ENCODE measurements around the gene DARS2. TPM values are rescaled to one million over a fixed set of nuclear protein-coding genes. Genes with fewer than 3 reads are reported as not detected.

The DARS2 gene
- 31.1 TPM for polyA plus RNA-seq (2013, experiment 1 of 2)
- 29.8 TPM for polyA plus RNA-seq (2013, experiment 2 of 2)

DNA sequence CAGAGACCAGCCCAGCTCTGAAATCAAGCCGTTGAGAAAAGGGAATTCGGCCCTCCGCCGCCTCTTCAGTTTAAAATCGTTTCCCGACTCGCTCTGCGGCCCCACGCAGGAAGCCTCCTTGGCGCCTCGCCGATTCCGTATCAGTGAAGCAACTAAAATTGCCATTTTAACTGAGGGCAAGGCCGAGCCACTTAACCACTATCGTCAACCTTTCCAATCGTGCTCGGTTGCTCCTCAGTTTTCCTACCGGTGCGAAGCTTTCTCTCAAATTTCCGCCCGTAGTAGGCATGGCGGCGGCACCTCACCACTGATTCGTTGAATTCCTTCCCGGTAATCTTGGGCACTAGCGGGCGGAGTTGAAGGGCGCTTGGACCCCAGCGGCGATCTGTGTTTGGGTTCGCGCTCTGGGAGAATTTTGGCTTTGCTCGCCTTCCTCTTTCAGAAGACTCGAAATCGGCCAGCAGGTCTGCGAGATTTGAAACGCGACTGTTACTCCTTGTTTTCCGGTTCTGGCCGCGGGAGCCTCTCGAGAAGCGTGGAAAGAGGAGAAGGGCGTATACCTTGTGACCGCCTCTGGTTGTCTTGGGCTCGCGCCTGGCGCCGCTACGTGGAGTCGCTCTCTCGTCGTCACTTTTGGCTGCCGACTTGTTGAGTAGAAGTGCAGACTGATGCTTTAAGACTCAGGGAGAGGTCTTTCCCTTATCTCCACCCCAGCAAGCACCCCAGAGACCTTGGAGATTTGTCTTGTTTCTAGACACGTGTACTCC is at the start of gene DARS2, which contains the start of gene CENPL:
Gene DARS2 (plus strand): TSS at position 359 of the 767 bp plus-strand sequence. CDS start 557 bp downstream, outside the sequence.
Gene CENPL (minus strand): TSS at position 569 of the 767 bp plus-strand sequence. CDS start 13,584 bp downstream, outside the sequence.
- H3K9ac ChIP-seq (ENCODE audit: low read length) = peak within 1 kb of the TSS; percentile 88
- peak within 1 kb of the TSS; percentile 100 for H3K4me3 ChIP-seq (ENCODE audit: low read length)
- peak within 1 kb of the TSS; percentile 96 for H2AK5ac ChIP-seq (ENCODE audit: low read length)
- H3K27ac ChIP-seq (ENCODE audit: low read depth, low read length) = peak within 1 kb of the TSS; percentile 82
- no CpG with 5 or more reads among the region's 55 CpGs for WGBS (ENCODE audit: extremely low coverage, insufficient coverage, low lambda C conversion rate)
- no peaks in the 10 kb centered on the region for H3K27me3 ChIP-seq (ENCODE audit: insufficient read depth, low read length, poor library complexity)
- H3K36me3 ChIP-seq (ENCODE audit: control insufficient read depth, insufficient read depth, low read length) = no peaks in the 10 kb centered on the region
- peaks cover 2% of the 10 kb centered on the region for H3K4me1 ChIP-seq (ENCODE audit: control insufficient read depth, low read depth, low read length)
- peak within 1 kb of the TSS; percentile 16 for H2BK120ac ChIP-seq (ENCODE audit: low read depth, low read length)
- H3K56ac ChIP-seq (ENCODE audit: low read length) = peak within 1 kb of the TSS; percentile 96
- peak within 1 kb of the TSS; percentile 12 for H4K5ac ChIP-seq (ENCODE audit: low read length)
- peak within 1 kb of the TSS; percentile 49 for H2BK5ac ChIP-seq (ENCODE audit: low read length)
- H3K23ac ChIP-seq (ENCODE audit: low read length) = no peak within 1 kb of the TSS
- DNase-seq = peak; percentile 99
- peak within 1 kb of the TSS; percentile 92 for H3K4me2 ChIP-seq (ENCODE audit: low read length)
- H2BK15ac ChIP-seq (replicated peaks; ENCODE audit: low read depth) = no peak within 1 kb of the TSS
- H3K79me2 ChIP-seq (ENCODE audit: control insufficient read depth, insufficient read depth, low read length) = peaks cover 36% of the 10 kb centered on the region
- H3K79me1 ChIP-seq (ENCODE audit: low read length) = peaks cover 6% of the 10 kb centered on the region
- H3K18ac ChIP-seq (ENCODE audit: low read length) = peak within 1 kb of the TSS; percentile 65
- H3K4ac ChIP-seq (ENCODE audit: low read depth, low read length) = peak within 1 kb of the TSS; percentile 77
- peak within 1 kb of the TSS; percentile 15 for H4K8ac ChIP-seq (ENCODE audit: low read depth, low read length)

DNA sequence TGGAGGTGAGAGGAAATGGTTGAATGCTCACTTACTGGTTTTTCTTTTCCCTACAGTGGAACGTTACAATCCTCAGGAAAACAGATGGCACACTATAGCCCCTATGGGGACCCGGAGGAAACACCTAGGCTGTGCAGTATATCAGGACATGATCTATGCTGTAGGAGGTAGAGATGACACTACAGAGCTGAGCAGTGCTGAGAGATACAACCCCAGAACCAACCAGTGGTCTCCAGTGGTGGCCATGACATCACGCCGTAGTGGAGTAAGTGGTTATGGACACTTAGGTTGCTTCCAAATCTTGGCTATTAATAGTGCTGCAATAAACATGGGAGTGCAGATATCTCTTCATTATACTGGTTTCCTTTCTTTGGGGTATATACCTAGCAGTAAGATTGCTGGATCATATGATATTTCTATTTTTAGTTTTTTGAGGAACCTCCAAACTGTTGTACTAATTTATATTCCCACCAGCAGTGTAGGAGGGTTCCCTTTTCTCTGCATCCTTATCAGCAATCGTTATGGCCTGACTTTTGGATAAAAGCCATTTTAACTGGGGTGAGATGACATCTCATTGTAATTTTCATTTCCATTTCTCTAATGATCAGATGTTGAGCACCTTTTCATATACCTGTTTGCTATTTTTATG is 48.8 kb upstream of the DARS2 start:
- no peak overlapping the region for H3K27ac ChIP-seq (ENCODE audit: low read depth, low read length)
- no peaks in the 10 kb centered on the region for H3K79me1 ChIP-seq (ENCODE audit: low read length)
- H3K4me3 ChIP-seq (ENCODE audit: low read length) = no peak overlapping the region
- no peak overlapping the region for H3K4me2 ChIP-seq (ENCODE audit: low read length)
- no peak overlapping the region for H2BK120ac ChIP-seq (ENCODE audit: low read depth, low read length)
- H3K27me3 ChIP-seq (ENCODE audit: insufficient read depth, low read length, poor library complexity) = no peaks in the 10 kb centered on the region
- H3K4ac ChIP-seq (ENCODE audit: low read depth, low read length) = no peak overlapping the region
- H3K79me2 ChIP-seq (ENCODE audit: control insufficient read depth, insufficient read depth, low read length) = no peaks in the 10 kb centered on the region
- no peak overlapping the region for H3K56ac ChIP-seq (ENCODE audit: low read length)
- WGBS (ENCODE audit: extremely low coverage, insufficient coverage, low lambda C conversion rate) = no CpG with 5 or more reads among the region's 5 CpGs
- DNase-seq = no peak
- H2AK5ac ChIP-seq (ENCODE audit: low read length) = no peak overlapping the region
- H2BK5ac ChIP-seq (ENCODE audit: low read length) = no peak overlapping the region
- H3K36me3 ChIP-seq (ENCODE audit: control insufficient read depth, insufficient read depth, low read length) = no peaks in the 10 kb centered on the region
- H3K18ac ChIP-seq (ENCODE audit: low read length) = no peak overlapping the region
- H3K23ac ChIP-seq (ENCODE audit: low read length) = no peak overlapping the region
- H4K8ac ChIP-seq (ENCODE audit: low read depth, low read length) = no peak overlapping the region
- H3K9ac ChIP-seq (ENCODE audit: low read length) = no peak overlapping the region
- H2BK15ac ChIP-seq (replicated peaks; ENCODE audit: low read depth) = no peak overlapping the region
- no peaks in the 10 kb centered on the region for H3K4me1 ChIP-seq (ENCODE audit: control insufficient read depth, low read depth, low read length)
- no peak overlapping the region for H4K5ac ChIP-seq (ENCODE audit: low read length)

DNA sequence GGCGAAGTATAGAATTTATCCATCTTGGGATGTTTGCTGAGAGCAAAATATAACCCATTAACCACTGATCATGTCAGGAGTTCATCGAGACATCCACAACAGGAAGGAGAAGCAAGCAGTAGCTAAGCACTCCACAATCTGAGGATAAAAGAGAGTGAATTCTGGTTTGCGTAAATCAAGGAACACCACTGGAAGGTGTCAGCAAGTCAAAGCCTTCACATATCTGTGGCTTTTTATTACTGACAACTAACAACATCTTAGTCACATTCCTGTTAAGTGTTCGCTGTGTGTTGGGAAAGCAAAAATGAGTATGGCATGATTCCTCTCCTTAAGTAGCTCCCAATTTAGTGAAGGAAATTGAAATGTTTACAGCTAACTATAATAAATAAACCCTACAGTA is 44.5 kb upstream of the DARS2 start:
- DNase-seq = no peak
- no CpG with 5 or more reads among the region's 4 CpGs for WGBS (ENCODE audit: extremely low coverage, insufficient coverage, low lambda C conversion rate)
- Histone ChIP-seq H2BK15ac (replicated peaks; ENCODE audit: low read depth) (no peak overlapping the region), H3K4me1 (ENCODE audit: control insufficient read depth, low read depth, low read length) (no peaks in the 10 kb centered on the region), H3K79me1 (ENCODE audit: low read length) (no peaks in the 10 kb centered on the region), H3K79me2 (ENCODE audit: control insufficient read depth, insufficient read depth, low read length) (no peaks in the 10 kb centered on the region), H2BK120ac (ENCODE audit: low read depth, low read length) (no peak overlapping the region), H3K27me3 (ENCODE audit: insufficient read depth, low read length, poor library complexity) (no peaks in the 10 kb centered on the region), H3K27ac (ENCODE audit: low read depth, low read length) (no peak overlapping the region), H4K5ac (ENCODE audit: low read length) (no peak overlapping the region), H2AK5ac (ENCODE audit: low read length) (no peak overlapping the region), H3K4me3 (ENCODE audit: low read length) (no peak overlapping the region), H3K18ac (ENCODE audit: low read length) (no peak overlapping the region), H3K4ac (ENCODE audit: low read depth, low read length) (no peak overlapping the region), H3K36me3 (ENCODE audit: control insufficient read depth, insufficient read depth, low read length) (peaks cover 1% of the 10 kb centered on the region), H2BK5ac (ENCODE audit: low read length) (no peak overlapping the region), H3K9ac (ENCODE audit: low read length) (no peak overlapping the region), H3K23ac (ENCODE audit: low read length) (no peak overlapping the region), H4K8ac (ENCODE audit: low read depth, low read length) (no peak overlapping the region), H3K56ac (ENCODE audit: low read length) (no peak overlapping the region), H3K4me2 (ENCODE audit: low read length) (no peak overlapping the region)

DNA sequence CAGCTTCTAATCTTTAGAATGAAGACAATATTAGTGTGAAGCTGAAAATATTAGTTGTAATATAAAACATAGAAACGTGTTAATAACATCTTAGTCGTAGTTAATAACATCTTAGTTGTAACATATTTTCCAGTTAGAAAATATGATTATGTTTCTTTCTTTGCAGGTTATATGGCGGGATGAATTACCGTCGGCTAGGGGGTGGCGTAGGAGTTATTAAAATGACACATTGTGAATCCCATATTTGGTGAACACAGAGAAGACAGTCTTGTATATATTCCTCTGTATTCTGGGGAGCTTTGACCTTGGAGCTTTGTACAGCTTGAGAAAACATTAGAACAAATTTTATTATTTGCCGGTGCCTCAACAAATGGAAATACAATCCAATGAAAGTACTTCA is 39.5 kb upstream of the DARS2 start:
- Histone ChIP-seq H3K56ac (ENCODE audit: low read length) (no peak overlapping the region), H3K18ac (ENCODE audit: low read length) (no peak overlapping the region), H3K36me3 (ENCODE audit: control insufficient read depth, insufficient read depth, low read length) (peaks cover 1% of the 10 kb centered on the region), H3K79me2 (ENCODE audit: control insufficient read depth, insufficient read depth, low read length) (no peaks in the 10 kb centered on the region), H3K4me2 (ENCODE audit: low read length) (no peak overlapping the region), H3K79me1 (ENCODE audit: low read length) (no peaks in the 10 kb centered on the region), H4K5ac (ENCODE audit: low read length) (no peak overlapping the region), H3K23ac (ENCODE audit: low read length) (no peak overlapping the region), H3K27me3 (ENCODE audit: insufficient read depth, low read length, poor library complexity) (no peaks in the 10 kb centered on the region), H3K4me3 (ENCODE audit: low read length) (no peak overlapping the region), H2AK5ac (ENCODE audit: low read length) (no peak overlapping the region), H2BK15ac (replicated peaks; ENCODE audit: low read depth) (no peak overlapping the region), H3K9ac (ENCODE audit: low read length) (no peak overlapping the region), H2BK120ac (ENCODE audit: low read depth, low read length) (no peak overlapping the region), H3K4me1 (ENCODE audit: control insufficient read depth, low read depth, low read length) (no peaks in the 10 kb centered on the region), H3K4ac (ENCODE audit: low read depth, low read length) (no peak overlapping the region), H4K8ac (ENCODE audit: low read depth, low read length) (no peak overlapping the region), H2BK5ac (ENCODE audit: low read length) (no peak overlapping the region), H3K27ac (ENCODE audit: low read depth, low read length) (no peak overlapping the region)
- no CpG with 5 or more reads among the region's 7 CpGs for WGBS (ENCODE audit: extremely low coverage, insufficient coverage, low lambda C conversion rate)
- no peak for DNase-seq

DNA sequence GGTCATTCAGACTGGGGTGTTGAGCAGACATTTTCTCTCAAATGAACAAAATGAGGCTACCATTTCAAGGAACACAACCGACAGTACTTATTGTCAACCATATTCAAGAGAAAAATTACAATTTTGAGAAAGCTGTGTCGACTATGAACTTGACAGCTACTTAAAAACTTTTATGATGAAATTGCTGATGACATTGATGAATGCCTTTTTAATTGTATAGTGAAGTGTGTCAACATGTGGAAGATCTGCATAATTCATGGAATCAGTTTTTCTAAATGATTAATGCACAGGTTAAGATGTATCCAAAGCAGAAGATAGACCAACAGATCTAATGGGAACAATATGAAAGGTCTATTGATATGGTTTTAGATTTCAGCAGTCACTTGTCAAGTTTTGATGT is 34.6 kb upstream of the DARS2 start:
- Histone ChIP-seq H2BK5ac (ENCODE audit: low read length) (no peak overlapping the region), H3K79me1 (ENCODE audit: low read length) (peaks cover 2% of the 10 kb centered on the region), H3K79me2 (ENCODE audit: control insufficient read depth, insufficient read depth, low read length) (no peaks in the 10 kb centered on the region), H3K23ac (ENCODE audit: low read length) (no peak overlapping the region), H3K27me3 (ENCODE audit: insufficient read depth, low read length, poor library complexity) (no peaks in the 10 kb centered on the region), H3K4me2 (ENCODE audit: low read length) (no peak overlapping the region), H3K4me1 (ENCODE audit: control insufficient read depth, low read depth, low read length) (no peaks in the 10 kb centered on the region), H4K8ac (ENCODE audit: low read depth, low read length) (no peak overlapping the region), H3K56ac (ENCODE audit: low read length) (no peak overlapping the region), H3K4me3 (ENCODE audit: low read length) (no peak overlapping the region), H2AK5ac (ENCODE audit: low read length) (no peak overlapping the region), H2BK15ac (replicated peaks; ENCODE audit: low read depth) (no peak overlapping the region), H3K4ac (ENCODE audit: low read depth, low read length) (no peak overlapping the region), H3K27ac (ENCODE audit: low read depth, low read length) (no peak overlapping the region), H3K18ac (ENCODE audit: low read length) (no peak overlapping the region), H3K36me3 (ENCODE audit: control insufficient read depth, insufficient read depth, low read length) (no peaks in the 10 kb centered on the region), H4K5ac (ENCODE audit: low read length) (no peak overlapping the region), H2BK120ac (ENCODE audit: low read depth, low read length) (no peak overlapping the region), H3K9ac (ENCODE audit: low read length) (no peak overlapping the region)
- no CpG with 5 or more reads among the region's 2 CpGs for WGBS (ENCODE audit: extremely low coverage, insufficient coverage, low lambda C conversion rate)
- no peak for DNase-seq
